Measurements from ENCODE around the gene RIPOR2.
"Not testable (repeated sequence)": the region's sequence is repeated elsewhere in the genome, so short reads cannot be mapped to it uniquely, and the experiment has no call there.

RIPOR2 gene

GRCh38 chr6:24925661-24926060 is 10.1 kb downstream of the RIPOR2 start:
- no peak for DNase-seq

GRCh38 chr6:24924580-24925356 is 11.0 kb downstream of the RIPOR2 start:
- peak; percentile 61 for DNase-seq

- DNase-seq, result no peak
Observed at GRCh38 chr6:24923885-24924401, 11.8 kb downstream of the RIPOR2 start.

GRCh38 chr6:24922814-24923213 is 12.9 kb downstream of the RIPOR2 start:
- DNase-seq, result no peak

GRCh38 chr6:24922170-24922569 is 13.6 kb downstream of the RIPOR2 start:
- DNase-seq, result no peak

- no peak for DNase-seq
Observed at GRCh38 chr6:24920136-24920535, 15.6 kb downstream of the RIPOR2 start.

- no peak for DNase-seq
Observed at GRCh38 chr6:24919056-24919892, 16.5 kb downstream of the RIPOR2 start.

GRCh38 chr6:24918641-24919055 is 17.1 kb downstream of the RIPOR2 start:
- no peak for DNase-seq

GRCh38 chr6:24916496-24916895 is 19.3 kb downstream of the RIPOR2 start:
- DNase-seq, result no peak

GRCh38 chr6:24915641-24916040 is 20.1 kb downstream of the RIPOR2 start:
- DNase-seq, result no peak

GRCh38 chr6:24914082-24914481 is 21.7 kb downstream of the RIPOR2 start:
- DNase-seq, result not testable (repeated sequence)

GRCh38 chr6:24911796-24912382 is 23.9 kb downstream of the RIPOR2 start:
- DNase-seq, result no peak

GRCh38 chr6:24910961-24911725 is 24.6 kb downstream of the RIPOR2 start:
- DNase-seq, result peak; percentile 43

- DNase-seq, result peak; percentile 43
Observed at GRCh38 chr6:24910331-24910960, 25.3 kb downstream of the RIPOR2 start.

- no peak for DNase-seq
Observed at GRCh38 chr6:24909241-24910216, 26.2 kb downstream of the RIPOR2 start.

GRCh38 chr6:24908650-24909035 is 27.1 kb downstream of the RIPOR2 start:
- no peak for DNase-seq

GRCh38 chr6:24907919-24908649 is 27.7 kb downstream of the RIPOR2 start:
- DNase-seq, result no peak

GRCh38 chr6:24906314-24906713 is 29.4 kb downstream of the RIPOR2 start:
- DNase-seq, result no peak

GRCh38 chr6:24905483-24905882 is 30.3 kb downstream of the RIPOR2 start:
- no peak for DNase-seq

- no peak for DNase-seq
Observed at GRCh38 chr6:24903681-24904080, 32.1 kb downstream of the RIPOR2 start.
